NCI-H2171 treated with DMSO at 0.1 percent for 48 hours (cell line): Measurements from ENCODE around the gene C22orf42.
"Not testable (repeated sequence)": the region's sequence is repeated elsewhere in the genome, so short reads cannot be mapped to it uniquely, and the experiment has no call there.

Experiments
- DNase-seq: peaks from one replicate; lab custom pipeline; 2025; lab: John Stamatoyannopoulos, UW

The C22orf42 gene

GRCh38 chr22:32185821-32186220 lies 26.7 kb upstream of the C22orf42 start:
- DNase-seq, result no peak

GRCh38 chr22:32183625-32184024 lies 24.5 kb upstream of the C22orf42 start:
- DNase-seq, result no peak

- DNase-seq, result no peak
These were observed 21.9 kb upstream of the C22orf42 start for GRCh38 chr22:32181043-32181442.

GRCh38 chr22:32177221-32177765 lies 18.2 kb upstream of the C22orf42 start:
- no peak for DNase-seq

GRCh38 chr22:32175683-32176644 lies 16.9 kb upstream of the C22orf42 start:
- DNase-seq, result peak; percentile 50

GRCh38 chr22:32175115-32175514 lies 16.0 kb upstream of the C22orf42 start:
- no peak for DNase-seq

GRCh38 chr22:32165681-32166080 lies 6.6 kb upstream of the C22orf42 start:
- no peak for DNase-seq

- DNase-seq, result no peak
These were observed 5.2 kb upstream of the C22orf42 start for GRCh38 chr22:32164075-32164860.

GRCh38 chr22:32160411-32160810 lies 1.3 kb upstream of the C22orf42 start:
- not testable (repeated sequence) for DNase-seq

- DNase-seq, result not testable (repeated sequence)
These were observed 1.5 kb downstream of the C22orf42 start for GRCh38 chr22:32157632-32158031.

- DNase-seq, result not testable (repeated sequence)
These were observed 4.4 kb downstream of the C22orf42 start for GRCh38 chr22:32154727-32155126.

GRCh38 chr22:32151641-32152040 lies 7.5 kb downstream of the C22orf42 start:
- DNase-seq, result not testable (repeated sequence)

- not testable (repeated sequence) for DNase-seq
These were observed 8.5 kb downstream of the C22orf42 start for GRCh38 chr22:32150647-32151046.

GRCh38 chr22:32148372-32148771 lies 10.7 kb downstream of the C22orf42 start:
- DNase-seq, result not testable (repeated sequence)

- DNase-seq, result not testable (repeated sequence)
These were observed 12.0 kb downstream of the C22orf42 start for GRCh38 chr22:32147128-32147527.

- DNase-seq, result no peak
These were observed 14.4 kb downstream of the C22orf42 start for GRCh38 chr22:32144496-32145274.

GRCh38 chr22:32142600-32142999 lies 16.5 kb downstream of the C22orf42 start:
- no peak for DNase-seq

GRCh38 chr22:32140688-32141087 lies 18.4 kb downstream of the C22orf42 start:
- DNase-seq, result not testable (repeated sequence)

- not testable (repeated sequence) for DNase-seq
These were observed 20.5 kb downstream of the C22orf42 start for GRCh38 chr22:32138576-32138975.

GRCh38 chr22:32137731-32138324 lies 21.3 kb downstream of the C22orf42 start:
- DNase-seq, result not testable (repeated sequence)

- not testable (repeated sequence) for DNase-seq
These were observed 22.2 kb downstream of the C22orf42 start for GRCh38 chr22:32136881-32137280.
